Stomach (tissue), 9 donors: ENCODE results near the gene RPS15. TPM values are rescaled to one million over a fixed set of nuclear protein-coding genes. Genes with fewer than 3 reads are reported as not detected.
A peak's percentile ranks its signal among the peaks of the same experiment; 100 is the strongest.

Experiments used
- DNase-seq, 2 donors: peaks; one replicate each; pipeline versions ENCODE4 v3.0.0 to v3.0.0-alpha.2; 2013 to 2019
- H3K27ac ChIP-seq, 5 donors: fragments of 200-600 bp in 4 of 5; sonication (generic) in 4 of 5; one replicate each; pipeline ENCODE4 v1.5.1; 2013 to 2019; ENCODE audit warnings: mild to moderate bottlenecking in 1 of 5, moderate library complexity in 1 of 5
- H3K27me3 ChIP-seq, 3 donors: fragments of 200-600 bp; sonication (generic); one replicate each; pipeline ENCODE4 v1.5.1; 2017 to 2019; ENCODE audit warnings: mixed run types in 1 of 3
- H3K36me3 ChIP-seq, 4 donors: fragments of 200-600 bp; sonication (generic); 1 replicate in 3 of 4; 2 replicates in 1 of 4; pipeline ENCODE4 v1.5.1; 2016 to 2019
- H3K4me1 ChIP-seq, 4 donors: fragments of 200-600 bp; sonication (generic); one replicate each; pipeline ENCODE4 v1.5.1; 2016 to 2019
- H3K4me3 ChIP-seq, 4 donors: fragments of 200-600 bp; sonication (generic) in 3 of 4; one replicate each; pipeline ENCODE4 v1.5.1; 2016 to 2019; ENCODE audit warnings: mild to moderate bottlenecking in 1 of 4
- H3K9me3 ChIP-seq, 4 donors: fragments of 200-600 bp; sonication (generic); one replicate each; pipeline ENCODE4 v1.5.1; 2016 to 2019
- CTCF ChIP-seq, 7 experiments: fragments of 450-650 bp in 4 of 7; fragments of 200-600 bp in 3 of 7; sonication (generic) in 3 of 7; IDR thresholded peaks; one replicate each; pipeline ENCODE4 v1.5.1; 2016 to 2019; ENCODE audit warnings: antibody characterized with exemption in 7 of 7, control low read depth in 2 of 7, mild to moderate bottlenecking in 1 of 7
- EP300 ChIP-seq: sonication (generic); formaldehyde crosslinking; IDR thresholded peaks from one replicate; pipeline ENCODE4 v1.6.1; 2017; ENCODE audit warnings: antibody characterized with exemption
- POLR2A ChIP-seq, 4 donors: fragments of 450-650 bp; IDR thresholded peaks; one replicate each; pipeline ENCODE4 v1.6.1; 2016; ENCODE audit warnings: antibody characterized with exemption in 4 of 4, control low read depth in 2 of 4, mild to moderate bottlenecking in 1 of 4, moderate library complexity in 1 of 4
- POLR2AphosphoS5 ChIP-seq, 3 donors: sonication (generic); formaldehyde crosslinking; IDR thresholded peaks; one replicate each; pipeline ENCODE4 v1.6.1; 2016; ENCODE audit warnings: antibody characterized with exemption in 3 of 3
- WGBS, 5 donors: extraction: QIAGEN DNeasy Blood & Tissue Kit in 3 of 5; methylation state at CpG; one replicate each; pipeline versions ENCODE4 v1.1.5 to v1.1.7; 2013 to 2018; 5-methylcytosine and 5-hydroxymethylcytosine counted together
- intact Hi-C: fragments of 100-400 bp; cut with DNase I; formaldehyde crosslinking; loops from one replicate; pipeline ENCODE4 v1.15.1; 2023; ENCODE audit warnings: low total_unique reads
- polyA plus RNA-seq, 3 donors: library from polyadenylated mRNA; stranded (reverse); fragments of 200-250 nt; gene quantifications; one replicate each; pipeline ENCODE4 v1.2.3, GENCODE V29; 2013
- total RNA-seq, 5 donors: library from RNA; depleted of rRNA; stranded (reverse); fragments of >200 nt; gene quantifications; one replicate each; pipeline versions ENCODE4 v1.1.0 to v1.2.3, GENCODE V29; 2014 to 2016
- donor health status: healthy with polysubstance abuse.
- donor health status: Bipolar disorder and iron deficiency.
- donor health status: healthy.

RPS15 gene
- total and polyA plus RNA-seq, 8 donors: 428 to 4,539 (median 2,187) TPM

- 73 to 87% (median 83%) methylated on average over 36 to 42 of the region's 42 CpGs for WGBS, 5 donors
- peak in 1 of 2 donors; percentile 65 for DNase-seq
- intact Hi-C loops: no loop called here
- TF ChIP-seq EP300 (no peak), POLR2A (IDR thresholded peaks at IDR 0.05) (no peak), POLR2AphosphoS5 (IDR thresholded peaks at IDR 0.05) (no peak), CTCF (IDR thresholded peaks at IDR 0.05) (no peak)
- Histone ChIP-seq H3K27ac (no peak overlapping the region), H3K36me3 (peaks cover 66 to 99% (median 97%) of the 10 kb centered on the region in 4 donors), H3K27me3 (no peaks in the 10 kb centered on the region), H3K4me3 (no peak overlapping the region), H3K4me1 (peaks cover 3 to 18% (median 6%) of the 10 kb centered on the region in 4 donors), H3K9me3 (no peaks in the 10 kb centered on the region)
Measured at GRCh38 chr19:1424192-1424955, 13.8 kb upstream of the RPS15 start.

GRCh38 chr19:1425102-1425837 is 12.9 kb upstream of the RPS15 start:
- 86 to 91% (median 90%) methylated on average over 30 to 33 of the region's 33 CpGs for WGBS, 5 donors
- intact Hi-C loops: no loop called here
- no peaks in the 10 kb centered on the region for H3K9me3 ChIP-seq
- H3K27me3 ChIP-seq: no peaks in the 10 kb centered on the region
- peaks cover 71 to 100% (median 100%) of the 10 kb centered on the region in 4 donors for H3K36me3 ChIP-seq
- TF ChIP-seq CTCF (IDR thresholded peaks at IDR 0.05) (no peak), POLR2AphosphoS5 (IDR thresholded peaks at IDR 0.05) (no peak), POLR2A (IDR thresholded peaks at IDR 0.05) (no peak), EP300 (no peak)
- DNase-seq: no peak
- no peak overlapping the region for H3K27ac ChIP-seq
- H3K4me3 ChIP-seq: no peak overlapping the region
- peaks cover 11 to 26% (median 15%) of the 10 kb centered on the region in 4 donors for H3K4me1 ChIP-seq

GRCh38 chr19:1425902-1426301 is 12.3 kb upstream of the RPS15 start:
- WGBS, 5 donors: 87 to 95% (median 94%) methylated on average over 13 to 14 of the region's 14 CpGs
- TF ChIP-seq POLR2A (IDR thresholded peaks at IDR 0.05) (no peak), POLR2AphosphoS5 (IDR thresholded peaks at IDR 0.05) (no peak), EP300 (no peak)
- Histone ChIP-seq H3K4me3 (no peak overlapping the region), H3K27ac (no peak overlapping the region), H3K4me1 (peaks cover 12 to 30% (median 15%) of the 10 kb centered on the region in 4 donors), H3K27me3 (no peaks in the 10 kb centered on the region), H3K36me3 (peaks cover 70 to 100% (median 100%) of the 10 kb centered on the region in 4 donors), H3K9me3 (no peaks in the 10 kb centered on the region)
- DNase-seq: no peak
- intact Hi-C loops: no loop called here

GRCh38 chr19:1426736-1427135 is 11.5 kb upstream of the RPS15 start:
- Histone ChIP-seq H3K9me3 (no peaks in the 10 kb centered on the region), H3K36me3 (peaks cover 68 to 100% (median 100%) of the 10 kb centered on the region in 4 donors), H3K4me1 (peaks cover 12 to 30% (median 15%) of the 10 kb centered on the region in 4 donors), H3K4me3 (no peak overlapping the region), H3K27me3 (no peaks in the 10 kb centered on the region), H3K27ac (no peak overlapping the region)
- 77 to 85% (median 82%) methylated on average over 9 of the region's 9 CpGs for WGBS, 5 donors
- TF ChIP-seq POLR2AphosphoS5 (IDR thresholded peaks at IDR 0.05) (no peak), EP300 (no peak), CTCF (IDR thresholded peaks at IDR 0.05) (no peak), POLR2A (IDR thresholded peaks at IDR 0.05) (no peak)
- intact Hi-C loops: no loop called here
- DNase-seq: no peak
